HG02981 (cell line): ENCODE measurements around the gene MZF1.
"Not testable (repeated sequence)": the region's sequence is repeated elsewhere in the genome, so short reads cannot be mapped to it uniquely, and the experiment has no call there.

ENCODE experiments used
- ATAC-seq: cut with Tn5 transposase; IDR thresholded peaks from one replicate; pipeline ENCODE4 v1.9.1; 2021; ENCODE audit warnings: mild to moderate bottlenecking, moderate library complexity; ENCODE audit not compliant: unreplicated experiment

MZF1 gene

DNA sequence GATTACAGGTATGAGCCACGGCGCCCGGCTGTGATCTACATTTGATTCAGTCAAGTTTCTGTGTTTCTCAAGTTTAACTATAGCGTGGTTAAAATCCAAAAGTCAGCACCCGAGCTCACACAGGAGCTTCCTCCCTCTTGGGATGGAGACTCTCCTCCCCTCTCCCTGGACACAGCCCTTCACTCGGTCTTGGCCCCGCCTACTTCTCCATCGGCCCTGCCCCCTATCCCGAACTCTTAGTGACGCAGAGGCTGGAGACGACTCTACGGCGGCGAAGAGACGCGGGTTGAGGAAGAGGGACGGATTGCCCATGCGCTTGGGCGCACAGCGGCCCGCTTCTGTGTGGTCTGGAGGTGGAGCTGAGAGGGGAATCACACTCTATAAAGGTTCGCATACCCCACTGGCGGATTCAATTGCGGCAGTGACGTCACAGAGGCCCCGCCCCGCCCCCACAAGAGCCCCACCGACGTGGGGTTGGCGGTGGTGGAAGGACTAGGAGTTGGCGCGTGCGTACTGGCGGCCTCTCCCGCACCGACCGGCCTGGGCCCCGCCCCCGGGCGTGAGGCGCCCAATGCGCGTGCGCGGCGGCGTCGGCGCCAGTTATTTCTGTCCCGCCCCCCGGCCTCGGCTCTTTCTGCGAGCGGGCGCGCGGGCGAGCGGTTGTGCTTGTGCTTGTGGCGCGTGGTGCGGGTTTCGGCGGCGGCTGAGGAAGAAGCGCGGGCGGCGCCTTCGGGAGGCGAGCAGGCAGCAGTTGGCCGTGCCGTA, 29.1 kb downstream of the MZF1 start, which contains the start of gene TRIM28:
Gene TRIM28, plus strand, starts transcription at position 239 of the 765 bp plus-strand sequence. CDS start 694 bp downstream, outside the sequence.
- ATAC-seq, result peak; percentile 78

DNA sequence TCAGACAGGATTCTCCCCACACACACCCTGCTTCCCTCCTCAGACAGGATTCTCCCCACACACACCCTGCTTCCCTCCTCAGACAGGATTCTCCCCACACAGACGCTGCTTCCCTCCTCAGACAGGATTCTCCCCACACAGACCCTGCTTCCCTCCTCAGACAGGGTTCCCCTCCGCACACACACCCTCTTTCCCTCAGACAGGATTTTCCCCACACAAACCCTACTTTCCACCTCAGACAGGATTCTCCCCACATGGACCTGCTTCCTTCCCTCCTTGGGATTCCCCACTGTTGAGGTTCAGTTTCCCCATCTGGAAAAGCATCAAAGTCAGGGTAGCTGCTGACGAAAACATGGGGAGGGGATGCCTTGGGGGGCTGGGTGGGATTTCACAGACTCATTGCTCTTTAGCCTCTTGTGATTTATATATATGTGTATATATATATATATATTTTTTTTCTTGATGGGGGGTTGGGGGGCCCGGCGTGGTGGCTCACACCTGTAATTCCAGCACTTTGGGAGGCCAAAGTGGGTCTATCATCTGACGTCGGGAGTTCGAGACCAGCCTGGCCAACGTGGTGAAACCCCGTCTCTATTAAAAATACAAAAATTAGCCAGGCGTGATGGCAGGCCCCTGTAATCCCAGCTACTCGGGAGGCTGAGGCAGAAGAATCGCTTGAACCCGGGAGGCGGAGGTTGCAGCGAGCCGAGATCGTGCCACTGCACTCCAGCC, 30.3 kb downstream of the MZF1 start:
- ATAC-seq, result not testable (repeated sequence)

DNA sequence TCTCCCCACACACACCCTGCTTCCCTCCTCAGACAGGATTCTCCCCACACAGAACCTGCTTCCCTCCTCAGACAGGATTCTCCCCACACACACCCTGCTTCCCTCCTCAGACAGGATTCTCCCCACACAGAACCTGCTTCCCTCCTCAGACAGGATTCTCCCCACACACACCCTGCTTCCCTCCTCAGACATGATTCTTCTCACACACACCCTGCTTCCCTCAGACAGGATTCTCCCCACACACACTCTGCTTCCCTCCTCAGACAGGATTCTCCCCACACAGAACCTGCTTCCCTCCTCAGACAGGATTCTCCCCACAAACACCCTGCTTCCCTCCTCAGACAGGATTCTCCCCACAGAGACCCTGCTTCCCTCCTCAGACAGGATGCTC, 34.0 kb downstream of the MZF1 start:
- ATAC-seq, result not testable (repeated sequence)

DNA sequence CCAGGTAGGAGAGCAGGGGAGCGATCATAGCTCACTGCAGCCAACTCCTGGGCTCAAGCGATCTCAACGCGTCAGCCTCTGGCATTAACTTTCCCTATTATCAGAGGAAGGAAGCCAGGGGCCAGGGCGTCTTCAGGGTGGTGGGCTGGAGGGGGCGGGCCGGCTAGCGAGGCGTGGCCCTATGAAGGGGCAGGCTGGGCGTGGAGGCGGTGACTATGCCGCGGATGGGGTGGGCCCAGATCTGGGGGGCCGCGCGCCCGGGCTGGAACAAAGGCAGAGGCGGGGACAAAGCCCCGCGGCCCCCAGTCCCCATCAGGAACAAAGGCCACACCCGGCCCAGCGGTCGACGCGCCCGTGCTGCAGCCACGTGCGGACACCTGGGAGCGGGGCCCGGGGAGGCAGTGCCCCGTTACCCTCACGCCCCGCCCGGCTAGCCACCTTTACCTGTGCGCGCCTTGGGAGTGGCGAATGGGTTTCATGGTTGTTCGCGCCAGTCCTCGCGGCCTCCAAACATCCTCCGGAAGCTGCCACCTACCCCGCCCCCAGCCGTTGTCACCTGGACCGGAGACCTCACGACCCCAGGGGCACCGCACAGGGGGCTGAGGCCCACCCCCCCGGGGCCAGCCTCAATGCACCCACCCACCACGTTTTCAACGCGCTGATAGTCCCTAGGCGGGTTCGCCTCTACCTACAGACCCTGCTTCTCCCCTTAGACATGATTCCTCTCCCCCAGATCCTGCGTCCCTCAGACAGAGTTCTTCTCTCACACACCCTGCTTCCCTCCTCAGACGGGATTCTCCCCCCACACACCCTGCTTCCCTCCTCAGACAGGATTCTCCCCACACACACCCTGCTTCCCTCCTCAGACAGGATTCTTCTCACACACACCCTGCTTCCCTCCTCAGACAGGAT, 34.6 kb downstream of the MZF1 start:
- no peak for ATAC-seq

DNA sequence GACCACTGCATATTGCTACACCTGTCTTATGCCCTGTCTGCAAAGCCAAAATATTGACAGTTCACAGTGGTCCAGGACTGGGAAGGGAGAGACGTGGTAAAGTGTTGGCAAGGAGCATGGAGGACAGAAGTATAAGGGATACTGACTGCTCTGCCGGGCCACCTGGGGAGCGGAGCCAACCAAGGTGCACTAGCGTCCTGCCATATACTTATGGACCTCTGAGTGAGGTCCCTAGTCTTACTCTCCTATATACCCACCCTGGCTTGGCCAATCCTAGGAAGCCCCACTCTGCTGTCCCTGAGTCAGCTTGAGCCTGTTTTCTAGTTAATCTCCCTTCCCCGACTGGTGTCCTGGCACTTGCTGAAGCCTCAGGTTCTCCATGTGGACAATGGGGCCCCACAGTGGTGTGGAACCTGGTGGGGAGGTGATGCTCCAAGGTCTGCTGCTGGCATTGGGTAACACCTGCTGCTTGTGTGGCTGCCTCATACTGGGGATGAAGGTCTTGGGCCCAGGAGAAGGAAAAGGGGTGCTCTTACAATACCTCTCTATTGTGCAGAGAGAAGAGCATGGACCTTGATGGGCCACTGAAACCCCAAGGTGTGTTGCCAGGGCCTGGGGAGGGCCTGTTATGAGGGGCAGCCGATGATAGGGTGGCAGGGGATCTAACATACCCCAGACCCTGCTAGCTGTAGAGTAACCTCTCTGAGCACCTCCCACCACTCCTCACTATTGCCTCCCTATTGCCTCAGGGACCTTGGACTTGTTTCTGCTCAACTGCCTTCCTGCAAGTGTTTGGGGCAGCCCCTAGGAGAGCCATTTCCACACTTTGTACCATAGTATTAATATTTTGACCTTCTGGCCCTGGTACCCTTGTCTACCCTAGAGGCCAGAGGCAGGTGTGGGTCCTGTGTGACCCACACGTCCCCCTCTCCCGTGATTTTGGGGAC, 36.0 kb downstream of the MZF1 start:
- no peak for ATAC-seq

DNA sequence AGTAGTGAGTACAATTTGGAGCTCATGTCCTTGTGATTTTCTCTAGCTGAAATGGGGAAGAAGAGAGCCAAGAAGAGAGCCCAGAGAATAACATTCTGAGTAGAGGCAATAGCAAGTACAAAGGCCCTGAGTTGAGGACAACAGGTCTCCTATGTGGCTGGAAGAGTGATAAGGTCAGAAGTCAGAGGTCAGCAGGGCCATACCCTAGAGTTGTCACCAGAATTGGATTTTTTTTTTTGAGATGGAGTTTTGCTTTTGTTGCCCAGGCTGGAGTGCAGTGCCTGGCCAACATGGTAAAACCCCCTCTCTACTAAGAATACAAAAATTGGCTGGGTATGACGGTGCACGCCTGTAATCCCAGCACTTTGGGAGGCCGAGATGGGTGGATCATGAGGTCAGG, 37.3 kb downstream of the MZF1 start:
- ATAC-seq, result no peak

DNA sequence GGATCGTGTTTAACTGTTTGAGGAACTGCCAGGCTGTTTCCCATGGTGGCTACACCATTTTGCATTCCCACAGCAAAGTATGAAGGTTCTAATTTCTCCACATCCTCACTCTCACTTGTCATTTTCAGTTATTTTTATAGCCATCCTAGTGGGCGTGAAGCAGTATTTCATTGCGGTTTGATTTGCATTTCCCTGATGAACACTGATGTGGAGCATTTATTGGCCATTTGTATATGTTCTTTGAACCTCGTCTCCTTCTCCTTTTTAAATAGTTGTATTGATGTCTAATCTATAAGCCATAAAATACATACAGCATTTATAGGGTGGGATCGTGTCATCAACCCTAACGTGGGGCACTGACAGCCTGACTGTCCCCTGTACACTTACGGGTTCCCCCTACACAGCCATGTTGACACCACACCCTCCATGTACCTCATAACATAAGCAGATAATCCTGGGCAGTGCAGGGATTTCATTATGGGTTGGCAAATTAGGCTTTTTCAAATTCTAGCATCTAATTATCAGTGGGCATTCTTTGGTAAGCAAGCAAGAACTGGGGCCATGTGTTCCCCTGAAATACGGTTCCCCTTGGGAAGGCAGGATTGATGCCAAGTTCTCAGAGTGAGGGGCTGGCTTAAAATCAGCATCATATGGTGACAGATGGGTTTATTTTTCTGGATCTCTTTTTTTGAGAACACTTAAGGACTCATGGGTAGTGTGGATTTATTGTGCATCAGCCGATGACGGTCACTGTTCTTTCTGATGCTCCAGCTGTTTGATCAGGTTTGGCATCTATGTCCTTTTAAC, 41.9 kb downstream of the MZF1 start:
- ATAC-seq, result no peak

DNA sequence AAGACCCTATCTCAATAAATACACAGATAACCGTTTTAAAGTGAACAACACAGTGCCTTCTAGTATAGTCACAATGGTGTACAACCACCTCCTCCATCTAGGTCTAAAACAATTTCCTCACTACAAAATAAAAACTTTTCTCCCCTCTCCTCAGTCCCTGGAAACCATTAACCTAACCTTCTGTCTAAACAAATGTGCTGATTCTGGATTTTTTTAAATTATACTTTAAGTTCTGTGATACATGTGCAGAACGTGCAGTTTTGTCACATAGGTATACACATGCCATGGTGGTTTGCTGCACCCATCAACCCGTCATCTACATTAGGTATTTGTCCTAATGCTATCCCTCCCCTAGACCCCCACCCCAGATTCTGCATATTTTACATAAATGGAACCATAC, 43.7 kb downstream of the MZF1 start:
- no peak for ATAC-seq

DNA sequence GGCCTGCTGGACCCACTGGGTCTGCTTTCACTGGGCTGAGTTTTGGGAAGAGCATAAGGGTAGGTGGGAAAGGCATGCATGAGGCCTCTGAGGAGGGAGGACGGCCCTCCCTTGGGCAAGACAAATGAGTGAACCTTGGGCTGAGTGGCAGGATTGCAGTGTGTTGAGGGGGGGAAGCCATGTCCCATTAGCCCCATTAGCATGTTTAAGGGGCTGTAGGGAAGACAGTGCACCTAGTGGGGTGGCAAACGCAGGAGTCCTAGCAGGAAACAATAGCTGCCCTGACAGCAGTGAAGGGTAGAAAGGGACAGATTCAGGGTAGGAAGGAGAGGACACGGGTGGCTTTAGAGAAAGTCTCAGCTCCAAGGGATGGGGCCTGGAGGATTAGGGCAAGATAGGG, 50.4 kb downstream of the MZF1 start:
- no peak for ATAC-seq

DNA sequence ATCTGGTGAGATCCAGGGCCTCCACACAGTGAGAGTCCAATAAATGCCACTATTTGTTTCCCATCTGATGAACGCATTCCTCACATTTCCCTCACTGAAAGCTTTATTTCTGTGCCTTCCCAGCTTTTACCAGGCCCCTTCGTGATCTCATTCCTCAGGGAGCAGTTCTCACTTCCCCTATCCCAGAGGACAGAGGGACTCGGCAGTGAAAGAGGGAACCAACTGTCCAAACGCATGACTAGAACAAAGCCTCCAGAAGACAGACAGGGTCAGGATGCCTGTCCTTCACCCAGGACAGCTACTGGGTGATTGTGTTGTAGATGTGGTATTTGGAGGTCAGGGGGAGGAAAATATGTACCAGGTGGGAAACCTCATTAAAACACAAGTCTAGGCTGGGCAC, 51.5 kb downstream of the MZF1 start:
- no peak for ATAC-seq

DNA sequence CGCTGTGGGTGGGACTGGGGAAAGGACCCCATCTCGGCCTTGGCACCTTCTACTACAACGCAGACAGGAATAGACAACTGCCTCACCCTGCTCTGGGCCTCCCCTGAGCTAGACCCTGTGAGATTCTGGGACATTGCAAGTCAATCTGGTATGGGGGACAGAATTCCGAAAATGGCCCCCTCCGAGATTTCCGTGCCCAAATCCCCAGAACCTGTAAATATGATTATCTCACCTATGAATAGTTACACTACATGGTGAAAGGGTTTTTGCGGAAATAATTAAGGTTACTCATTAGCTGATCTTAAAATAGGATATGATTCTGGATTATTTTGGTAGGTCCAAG, 52.9 kb downstream of the MZF1 start:
- ATAC-seq, result no peak

DNA sequence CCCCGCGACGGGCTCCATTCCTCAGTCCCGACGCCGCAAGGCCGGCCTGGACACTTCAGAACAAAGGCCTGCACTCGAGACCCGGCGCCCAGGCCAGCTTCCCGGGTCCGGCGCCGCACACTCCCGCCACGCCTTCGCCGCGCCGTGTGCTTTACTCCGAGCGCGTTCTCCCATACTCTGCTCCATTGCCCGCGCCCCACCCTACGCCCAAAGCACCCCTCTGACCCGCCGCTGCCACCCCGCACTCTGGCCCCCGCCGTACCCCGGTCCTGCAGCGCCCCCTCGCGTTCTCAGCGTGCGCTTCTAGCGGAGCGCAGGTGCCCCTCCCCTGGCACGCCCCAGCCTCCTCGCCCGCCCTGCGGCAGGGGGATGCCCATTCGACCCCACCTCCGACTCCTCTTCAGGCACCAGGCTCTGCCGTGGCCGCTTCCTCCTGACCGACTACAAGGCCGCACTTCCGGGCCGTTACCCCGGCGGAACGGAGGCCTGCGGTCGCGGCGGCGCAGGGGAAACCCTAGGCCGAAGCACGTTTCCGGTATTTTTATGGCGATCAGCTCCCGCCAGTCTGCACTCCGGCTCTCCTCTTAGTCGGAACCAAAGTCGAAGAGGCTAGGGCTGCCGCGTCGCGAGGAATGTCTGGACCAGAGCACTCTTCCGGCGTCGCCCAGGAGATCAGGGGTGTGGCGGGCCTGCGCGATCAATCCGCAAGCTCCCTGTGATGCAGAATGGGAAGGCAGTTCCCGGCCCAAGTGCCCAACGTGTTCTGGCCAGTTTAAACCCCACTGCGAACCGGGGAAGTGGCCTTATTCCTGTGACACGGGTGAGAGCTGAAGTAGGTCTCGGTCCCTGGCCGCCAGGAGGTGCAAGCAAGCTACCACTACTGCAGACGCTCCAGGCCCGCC, 53.5 kb downstream of the MZF1 start, which contains the start of gene ZBTB45:
Gene ZBTB45, minus strand, starts transcription at position 456 of the 902 bp plus-strand sequence. CDS start 2,137 bp downstream, outside the sequence.
- peak; percentile 70 for ATAC-seq

DNA sequence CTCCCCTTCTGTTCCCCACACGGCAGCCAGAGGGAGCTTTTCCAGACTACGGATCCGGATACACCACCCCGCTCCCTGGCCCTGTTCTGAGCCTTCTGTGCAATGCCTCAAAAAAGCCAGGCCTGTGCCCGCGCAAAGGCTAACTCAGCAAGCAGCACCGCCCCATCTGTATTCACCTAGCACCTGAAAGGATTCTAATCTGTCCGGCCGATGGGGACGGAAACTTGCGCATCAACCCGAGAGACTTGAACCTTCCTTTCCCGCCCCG, 54.1 kb downstream of the MZF1 start:
- no peak for ATAC-seq

DNA sequence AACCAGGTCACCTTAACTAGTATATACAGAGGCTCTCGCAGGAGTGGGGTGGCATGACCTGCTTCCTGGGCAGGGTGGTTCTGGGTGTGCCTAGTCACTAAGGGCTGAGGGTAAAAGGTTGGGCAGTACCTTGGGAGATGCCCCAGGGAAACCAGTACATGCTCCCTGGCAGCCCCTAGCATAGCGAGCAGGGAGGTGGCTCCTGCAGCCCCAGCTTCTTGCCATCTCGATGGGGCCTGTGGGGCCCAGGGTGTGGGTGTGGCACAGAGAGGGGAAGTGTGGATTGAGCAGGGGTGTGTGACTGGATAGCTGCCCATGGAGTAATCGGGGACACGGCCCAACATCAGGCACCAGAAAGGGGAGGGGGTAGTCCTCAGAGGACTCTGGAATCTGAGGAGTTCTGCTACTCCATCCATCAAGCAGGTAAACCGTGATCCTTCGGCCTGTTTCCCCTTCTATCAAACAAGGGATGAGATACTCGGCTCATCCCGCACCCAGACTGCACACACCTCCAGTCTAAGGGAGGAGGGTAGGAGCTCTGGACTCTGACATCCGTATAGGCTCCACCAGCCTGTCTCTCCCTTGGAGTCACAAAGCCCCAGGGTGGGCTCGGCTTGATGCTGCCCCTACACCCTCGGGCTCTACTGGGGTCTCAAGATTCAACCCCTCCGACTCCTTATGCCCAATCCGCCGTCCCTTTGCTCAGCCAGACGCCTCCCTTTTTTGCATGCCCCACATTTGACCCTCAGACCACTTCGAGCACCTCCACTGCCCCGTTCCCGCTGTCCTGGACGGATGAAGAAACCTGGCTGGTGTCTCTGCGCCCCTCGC, 54.7 kb downstream of the MZF1 start:
- no peak for ATAC-seq

DNA sequence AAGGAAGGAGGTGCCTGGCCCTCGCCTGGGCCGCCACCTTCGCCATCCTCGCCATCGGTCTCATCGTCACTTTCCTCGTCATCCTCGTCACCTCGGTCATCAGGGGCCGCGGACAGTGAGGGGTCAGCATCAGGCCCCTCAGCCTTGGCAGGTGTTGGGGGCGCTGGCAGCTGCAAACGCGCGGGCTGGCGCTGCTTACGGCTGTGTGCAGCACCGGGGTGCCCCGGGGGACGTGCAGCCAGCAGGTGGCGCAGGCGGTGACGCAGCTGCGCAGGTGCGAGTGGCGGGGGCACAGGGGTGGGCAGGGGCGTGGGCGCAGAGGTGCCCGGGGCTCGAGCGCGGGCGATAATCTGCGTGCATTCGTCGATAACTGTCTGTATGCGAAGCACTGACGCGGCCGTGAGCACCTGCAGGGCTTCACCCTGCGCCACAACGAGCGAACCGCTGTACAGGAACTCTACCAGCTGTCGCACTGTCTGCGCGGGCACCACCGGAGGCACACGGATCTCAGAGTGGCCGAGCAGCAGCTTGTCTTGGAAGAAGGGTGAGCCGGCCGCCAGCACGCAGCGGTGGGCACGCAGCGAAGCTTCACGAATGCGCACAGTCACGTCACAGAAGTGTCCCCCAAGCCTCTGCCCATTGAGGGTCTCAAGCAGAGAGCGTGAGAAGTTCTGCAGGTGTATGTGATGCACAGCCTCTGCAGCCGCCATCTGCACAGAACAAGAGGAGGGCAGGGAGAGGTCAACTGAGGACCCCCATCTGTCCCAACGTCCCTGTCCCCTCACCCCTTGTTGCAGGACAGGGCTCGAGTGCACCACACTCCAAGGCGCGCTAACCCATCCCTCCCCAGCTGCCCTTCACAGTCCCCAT, 55.9 kb downstream of the MZF1 start:
- ATAC-seq, result no peak

DNA sequence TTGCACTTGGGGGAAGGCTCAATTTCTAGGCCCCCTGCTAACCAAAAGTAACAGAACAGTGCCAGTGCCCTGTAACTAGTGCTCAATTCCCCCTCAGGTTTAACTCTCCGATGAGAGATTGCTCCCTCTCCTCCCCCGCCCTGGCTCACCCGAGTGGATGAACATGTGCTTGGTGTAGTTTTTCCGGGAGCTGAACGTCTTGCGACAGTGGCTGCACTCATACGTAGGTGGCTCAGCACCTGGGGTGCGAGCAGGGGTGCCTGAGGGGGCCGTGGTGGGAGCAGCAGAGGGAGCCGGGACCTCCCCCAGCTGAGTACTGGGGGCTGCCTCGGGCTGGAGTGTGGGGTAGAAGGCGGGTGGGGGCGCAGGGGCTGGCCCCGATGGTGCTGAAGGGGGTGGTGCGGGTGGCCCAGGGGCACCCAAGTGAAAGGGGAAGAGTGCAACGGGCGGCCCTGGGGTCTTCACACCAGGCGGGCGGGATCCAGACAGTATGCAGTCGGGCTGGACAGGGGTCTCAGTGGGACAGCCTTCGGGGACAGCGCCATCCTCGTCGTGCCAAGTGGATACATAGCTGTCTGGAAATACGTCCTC, 56.8 kb downstream of the MZF1 start:
- ATAC-seq, result no peak
